Spleen (tissue), 7 donors: ENCODE measurements around the gene RTN4RL2.

Source experiments
- CTCF ChIP-seq, 11 experiments: fragments of 200-600 bp in 7 of 11; fragments of 450-650 bp in 4 of 11; sonication (generic) in 4 of 11; IDR thresholded peaks in 8 of 11; conservative IDR thresholded peaks in 3 of 11; 1 replicate in 7 of 11; 2 replicates in 4 of 11; pipeline versions ENCODE4 v1.4.0 to v1.8.0; 2016 to 2021; ENCODE audit warnings: antibody characterized with exemption in 11 of 11, inconsistent platforms in 4 of 11, mild to moderate bottlenecking in 1 of 11
- POLR2A ChIP-seq, 3 donors: fragments of 450-650 bp; IDR thresholded peaks; one replicate each; pipeline ENCODE4 v1.5.1; 2017; ENCODE audit warnings: antibody characterized with exemption in 3 of 3, mild to moderate bottlenecking in 1 of 3
- donor health status: DM: no; HTN: no; CAD: no; lungs with moderate emphysema.
- donor health status: DM: no; HTN: no; CAD: no.
- donor health status: DM: no; HTN: no; CAD: no.

DNA sequence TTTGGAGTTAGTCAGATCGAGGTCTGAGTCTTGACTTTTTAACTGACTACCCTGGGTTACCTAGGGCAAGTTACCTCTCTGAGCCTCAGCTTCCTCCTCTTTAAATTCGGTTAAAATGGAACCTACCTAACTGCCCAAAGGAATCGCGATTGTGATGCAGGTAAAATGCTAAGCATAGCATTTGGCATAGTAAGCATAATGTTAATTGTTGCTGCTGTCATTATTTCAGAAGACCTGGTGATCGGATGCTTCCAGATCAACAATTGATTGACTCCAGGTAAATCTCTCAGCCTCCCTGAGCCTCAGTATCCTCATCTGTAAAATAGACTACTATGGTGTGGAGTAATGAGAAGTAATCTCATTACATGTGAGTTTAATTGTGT, 55.7 kb downstream of the RTN4RL2 start:
- TF ChIP-seq POLR2A (IDR thresholded peaks at IDR 0.05), result no peak
- no peak for TF ChIP-seq CTCF (IDR thresholded peaks at IDR 0.05 in 8 of 11, conservative IDR thresholded peaks at IDR 0.05 in 3 of 11)
